ENCODE data around the gene CXCL16. TPM values are rescaled to one million over a fixed set of nuclear protein-coding genes. Genes with fewer than 3 reads are reported as not detected.

Gene CXCL16, protein sequence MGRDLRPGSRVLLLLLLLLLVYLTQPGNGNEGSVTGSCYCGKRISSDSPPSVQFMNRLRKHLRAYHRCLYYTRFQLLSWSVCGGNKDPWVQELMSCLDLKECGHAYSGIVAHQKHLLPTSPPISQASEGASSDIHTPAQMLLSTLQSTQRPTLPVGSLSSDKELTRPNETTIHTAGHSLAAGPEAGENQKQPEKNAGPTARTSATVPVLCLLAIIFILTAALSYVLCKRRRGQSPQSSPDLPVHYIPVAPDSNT
- 10 to 100 TPM; 15.2 to 28.2 (median 19.5) TPM for total RNA-seq

DNA sequence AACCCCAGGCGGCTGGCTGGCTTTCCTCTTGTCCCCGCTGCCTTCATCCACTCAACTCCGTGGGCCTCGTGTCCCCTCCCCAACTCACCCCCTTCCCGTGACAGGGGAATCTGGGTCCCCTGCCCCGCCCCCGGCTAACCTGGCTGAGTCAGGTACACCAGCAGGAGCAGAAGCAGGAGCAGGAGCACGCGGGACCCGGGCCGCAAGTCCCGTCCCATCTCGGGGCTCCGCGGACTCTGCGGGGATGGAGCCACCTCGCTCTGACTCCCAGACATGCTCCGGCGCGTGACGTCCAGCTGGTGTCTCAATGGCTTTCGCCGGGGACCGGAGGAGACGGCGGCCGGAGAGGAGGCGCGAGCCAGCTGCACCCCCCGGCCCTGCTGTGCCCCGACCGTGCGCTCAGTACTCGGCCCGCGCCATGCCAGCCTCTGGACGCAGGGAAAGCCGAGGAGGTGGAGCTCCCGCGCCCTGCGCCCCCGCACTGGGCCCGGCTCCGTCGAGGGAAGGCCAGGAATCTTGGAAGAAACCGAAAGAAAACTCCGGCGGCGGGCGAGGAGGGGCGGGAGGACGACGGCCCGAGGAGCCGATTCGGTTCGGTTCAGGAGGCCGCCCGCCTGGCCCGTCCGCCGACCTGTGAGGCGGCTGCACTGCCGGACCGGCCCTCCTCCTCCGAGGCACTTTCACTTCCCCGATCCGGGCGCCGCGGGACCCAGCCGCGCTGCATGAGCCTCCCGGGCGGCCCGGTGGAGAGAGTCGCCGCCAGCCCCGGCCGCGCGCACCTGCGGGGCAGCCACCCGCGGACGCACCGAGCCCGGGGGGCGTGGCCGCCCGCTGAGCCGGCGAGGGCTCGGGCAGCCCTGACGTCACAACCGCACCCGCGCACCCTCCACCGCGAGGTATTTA lies at the start of gene CXCL16, which contains the start of gene ZMYND15:
Gene CXCL16 (minus strand): TSS at position 807 of the 903 bp plus-strand sequence. CDS start 589 bp downstream, at position 218.
Gene ZMYND15 (plus strand): TSS at position 712 of the 903 bp plus-strand sequence. CDS start 716 bp downstream, outside the sequence.
- 0% methylated on average over 2 of the region's 100 CpGs for WGBS, 2 donors
- H3K36me3 ChIP-seq: peaks cover 0 to 13% (median 0%) of the 10 kb centered on the region in 3 donors
- H3K4me3 ChIP-seq: peak within 1 kb of the TSS; percentile 48 to 85 (median 76)
- H3K4me1 ChIP-seq: peaks cover 6 to 22% (median 9%) of the 10 kb centered on the region in 3 donors
- peak in 3 of 4 donors; percentile 15 to 63 (median 52) for TF ChIP-seq POLR2A (IDR thresholded peaks at IDR 0.05)
- TF ChIP-seq, protein P1, sequence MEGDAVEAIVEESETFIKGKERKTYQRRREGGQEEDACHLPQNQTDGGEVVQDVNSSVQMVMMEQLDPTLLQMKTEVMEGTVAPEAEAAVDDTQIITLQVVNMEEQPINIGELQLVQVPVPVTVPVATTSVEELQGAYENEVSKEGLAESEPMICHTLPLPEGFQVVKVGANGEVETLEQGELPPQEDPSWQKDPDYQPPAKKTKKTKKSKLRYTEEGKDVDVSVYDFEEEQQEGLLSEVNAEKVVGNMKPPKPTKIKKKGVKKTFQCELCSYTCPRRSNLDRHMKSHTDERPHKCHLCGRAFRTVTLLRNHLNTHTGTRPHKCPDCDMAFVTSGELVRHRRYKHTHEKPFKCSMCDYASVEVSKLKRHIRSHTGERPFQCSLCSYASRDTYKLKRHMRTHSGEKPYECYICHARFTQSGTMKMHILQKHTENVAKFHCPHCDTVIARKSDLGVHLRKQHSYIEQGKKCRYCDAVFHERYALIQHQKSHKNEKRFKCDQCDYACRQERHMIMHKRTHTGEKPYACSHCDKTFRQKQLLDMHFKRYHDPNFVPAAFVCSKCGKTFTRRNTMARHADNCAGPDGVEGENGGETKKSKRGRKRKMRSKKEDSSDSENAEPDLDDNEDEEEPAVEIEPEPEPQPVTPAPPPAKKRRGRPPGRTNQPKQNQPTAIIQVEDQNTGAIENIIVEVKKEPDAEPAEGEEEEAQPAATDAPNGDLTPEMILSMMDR (IDR thresholded peaks at IDR 0.05): no peak
- no peak for DNase-seq
- H3K9me3 ChIP-seq: no peaks in the 10 kb centered on the region
- intact Hi-C loops (cut with DNase I): loop anchor here (5.0 kb wide), 1 partner anchor 48 kb away; the partner anchor contains the start of genes GLTPD2 and VMO1
- H3K27me3 ChIP-seq: peaks cover 0 to 10% (median 0%) of the 10 kb centered on the region in 4 donors
- peak within 1 kb of the TSS; percentile 55 to 81 (median 77) for H3K27ac ChIP-seq

DNA sequence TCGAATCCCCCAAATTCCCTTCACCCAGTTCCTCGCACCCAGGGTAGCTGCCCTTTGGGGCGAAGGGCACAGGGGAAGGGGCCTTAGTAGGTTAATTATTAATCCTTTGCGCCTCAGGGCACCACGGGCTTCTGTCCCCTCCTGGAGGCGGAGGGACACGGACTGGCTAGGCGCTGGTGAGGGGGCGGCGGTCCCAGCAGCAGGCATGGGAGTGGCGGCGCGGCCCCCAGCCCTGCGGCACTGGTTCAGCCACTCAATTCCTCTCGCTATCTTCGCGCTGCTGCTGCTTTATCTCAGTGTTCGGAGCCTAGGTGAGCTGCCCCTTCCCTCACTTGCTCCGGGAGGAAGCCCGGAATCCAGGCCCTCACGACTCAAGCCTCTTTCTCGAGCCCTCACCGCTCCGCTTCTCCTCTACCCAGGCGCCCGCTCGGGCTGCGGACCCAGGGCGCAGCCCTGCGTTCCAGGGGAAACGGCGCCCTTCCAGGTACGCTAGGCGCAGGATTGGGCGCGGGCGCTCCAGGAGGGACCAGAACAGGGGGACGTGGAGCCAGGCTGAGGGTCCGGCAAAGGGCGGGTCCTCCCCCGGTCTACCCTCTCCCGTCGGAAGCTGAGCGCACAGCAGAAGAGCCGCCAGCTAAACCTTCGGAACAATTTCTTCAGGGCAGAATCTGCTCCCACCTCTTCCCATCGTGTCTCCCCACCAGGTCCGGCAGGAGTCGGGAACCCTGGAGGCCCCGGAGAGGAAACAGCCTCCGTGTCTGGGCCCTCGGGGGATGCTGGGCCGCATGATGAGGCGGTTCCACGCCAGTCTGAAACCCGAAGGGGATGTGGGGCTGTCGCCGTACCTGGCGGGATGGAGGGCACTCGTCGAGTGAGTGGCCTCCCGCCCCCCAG lies 49.3 kb upstream of the CXCL16 start, which contains the start of gene GLTPD2:
Gene GLTPD2 (plus strand): TSS at position 158 of the 894 bp plus-strand sequence. CDS start 48 bp downstream, at position 206.
- H3K27ac ChIP-seq: peak within 1 kb of the TSS; percentile 95 to 99 (median 96)
- no peaks in the 10 kb centered on the region for H3K36me3 ChIP-seq
- H3K9me3 ChIP-seq: no peaks in the 10 kb centered on the region
- intact Hi-C loops (cut with DNase I): loop anchor here (5.0 kb wide), 2 partner anchors 52 to 98 kb away; partner anchors contain the start of genes CXCL16 and ZMYND15
- no peak for DNase-seq
- 8 to 37% methylated on average over 5 to 12 of the region's 62 CpGs for WGBS, 2 donors
- peaks cover 21 to 58% (median 32%) of the 10 kb centered on the region in 3 donors for H3K4me1 ChIP-seq
- H3K27me3 ChIP-seq: peaks cover 0 to 24% (median 0%) of the 10 kb centered on the region in 4 donors
- H3K4me3 ChIP-seq: peak within 1 kb of the TSS; percentile 44 to 89 (median 67)
- TF ChIP-seq POLR2A (IDR thresholded peaks at IDR 0.05): no peak

DNA sequence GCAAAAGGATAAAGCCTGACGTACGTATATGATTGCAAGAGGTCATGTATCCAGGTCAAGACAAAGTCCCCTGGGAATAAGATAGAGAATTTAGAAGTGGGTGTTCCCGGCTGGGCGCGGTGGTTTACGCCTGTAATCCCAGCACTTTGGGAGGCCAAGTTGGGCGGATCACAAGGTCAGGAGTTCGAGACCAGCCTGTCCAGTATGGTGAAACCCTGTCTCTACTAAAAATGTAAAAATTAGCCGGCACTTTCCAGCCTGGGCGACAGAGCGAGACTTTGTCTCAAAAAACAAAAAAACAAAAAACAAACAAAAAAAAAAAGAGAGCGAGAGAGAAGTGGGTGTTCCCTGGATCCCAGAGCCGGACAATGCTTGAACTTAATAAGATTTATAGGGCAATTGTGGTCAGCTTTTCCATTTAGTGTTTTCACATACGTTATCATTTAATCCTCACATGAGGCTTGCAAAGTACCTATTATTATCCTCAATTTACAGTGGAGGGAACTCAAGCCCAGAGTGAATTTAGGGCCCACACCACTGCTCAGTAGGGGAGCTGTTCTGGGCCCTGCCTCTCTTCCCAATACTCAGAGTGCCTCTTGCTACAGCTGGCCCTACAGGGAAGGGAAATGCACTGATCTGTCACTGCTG lies 48.6 kb upstream of the CXCL16 start:
- Histone ChIP-seq H3K4me1 (peaks cover 21 to 58% (median 32%) of the 10 kb centered on the region in 3 donors), H3K36me3 (no peaks in the 10 kb centered on the region), H3K27me3 (peaks cover 0 to 32% (median 0%) of the 10 kb centered on the region in 4 donors), H3K4me3 (peak overlapping the region in 3 of 4 donors; percentile 44 to 89 (median 62)), H3K9me3 (no peaks in the 10 kb centered on the region), H3K27ac (peak overlapping the region in 3 of 4 donors; percentile 95 to 97 (median 96))
- TF ChIP-seq POLR2A (IDR thresholded peaks at IDR 0.05): no peak
- TF ChIP-seq, protein P1 (IDR thresholded peaks at IDR 0.05): peak in 1 of 6 experiments; percentile 17
- intact Hi-C loops (cut with DNase I): loop anchor here (5.0 kb wide), 2 partner anchors 51 to 99 kb away; partner anchors contain the start of genes CXCL16 and ZMYND15
- WGBS, 2 donors: 71 to 84% methylated on average over 14 of the region's 14 CpGs
- no peak for DNase-seq

DNA sequence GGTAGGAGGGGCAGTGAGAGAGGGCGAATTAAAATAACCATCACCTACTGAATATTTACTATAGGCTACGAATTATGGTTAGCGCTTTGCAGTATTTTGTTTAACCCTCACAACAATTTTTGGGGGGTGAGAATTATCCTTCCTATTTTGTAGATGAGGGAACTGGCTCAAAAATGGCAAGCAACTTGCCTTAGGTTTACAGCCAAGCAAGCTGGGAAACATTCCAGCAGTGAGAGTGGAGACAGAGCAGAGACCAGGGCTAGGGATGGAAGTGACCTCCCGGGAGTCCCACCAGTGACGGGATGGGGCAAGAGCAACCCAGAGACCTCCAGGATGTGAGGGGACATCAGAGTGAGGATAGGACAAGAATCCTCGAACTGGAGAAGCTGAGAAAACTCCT lies 46.8 kb upstream of the CXCL16 start:
- DNase-seq: no peak
- peak overlapping the region in 1 of 4 donors; percentile 7 for H3K27ac ChIP-seq
- intact Hi-C loops (cut with DNase I): loop anchor here (5.0 kb wide), 2 partner anchors 49 to 101 kb away; partner anchors contain the start of genes CXCL16 and ZMYND15

More for the DNA sequence above, 46.8 kb upstream of the CXCL16 start:
- no peak for TF ChIP-seq POLR2A (IDR thresholded peaks at IDR 0.05)
- TF ChIP-seq, protein P1 (IDR thresholded peaks at IDR 0.05): no peak
- H3K27me3 ChIP-seq: peaks cover 0 to 49% (median 0%) of the 10 kb centered on the region in 4 donors
- H3K9me3 ChIP-seq: no peaks in the 10 kb centered on the region
- H3K36me3 ChIP-seq: no peaks in the 10 kb centered on the region
- H3K4me1 ChIP-seq: peaks cover 21 to 58% (median 32%) of the 10 kb centered on the region in 3 donors
- 27 to 37% methylated on average over 6 of the region's 6 CpGs for WGBS, 2 donors
- H3K4me3 ChIP-seq: peak overlapping the region in 3 of 4 donors; percentile 5 to 44 (median 32)
